K562 (cell line): ENCODE data around the gene SETMAR. TPM values are rescaled to one million over a fixed set of nuclear protein-coding genes. Genes with fewer than 3 reads are reported as not detected.

ENCODE experiments used
- DNMT1 ChIP-seq: fragments of 450-650 bp; IDR thresholded peaks from 2 replicates; pipeline ENCODE4 v1.6.1; 2016; ENCODE audit warnings: antibody characterized with exemption, mild to moderate bottlenecking
- GTF3C2 ChIP-seq: IDR thresholded peaks from 3 replicates; pipeline ENCODE4 v1.6.1; 2011; ENCODE audit warnings: borderline replicate concordance, mild to moderate bottlenecking, moderate library complexity; ENCODE audit not compliant: insufficient read length; ENCODE audit errors: extremely low read depth
- HNRNPUL1 ChIP-seq: fragments of 200-400 bp; formaldehyde crosslinking; IDR thresholded peaks from 2 replicates; pipeline ENCODE4 v1.6.1; 2017; ENCODE audit warnings: low read length
- MIER1 ChIP-seq: fragments of 450-650 bp; IDR thresholded peaks from 2 replicates; pipeline ENCODE4 v1.6.1; 2016; ENCODE audit warnings: antibody characterized with exemption, mild to moderate bottlenecking, low read depth
- NCOA1 ChIP-seq: fragments of 450-650 bp; IDR thresholded peaks from 2 replicates; pipeline ENCODE4 v1.6.1; 2016; ENCODE audit warnings: low read depth
- PPARD ChIP-seq: fragments of 250-450 bp; sonication (Bioruptor Pico); IDR thresholded peaks from 2 replicates; pipeline ENCODE4 v1.8.0; 2022; ENCODE audit warnings: inconsistent platforms, mild to moderate bottlenecking, moderate library complexity
- SRSF7 ChIP-seq: fragments of 200-400 bp; formaldehyde crosslinking; optimal IDR thresholded peaks from 2 replicates; pipeline ENCODE3; 2017; ENCODE audit warnings: mild to moderate bottlenecking, low read depth, low read length
- ZMIZ1 ChIP-seq, 2 experiments: fragments of 150-350 bp in 1 of 2; IDR thresholded peaks; 2 replicates each; pipeline ENCODE4 v1.6.1; 2012 to 2016; ENCODE audit warnings: low read depth in 2 of 2, low read length in 2 of 2, mild to moderate bottlenecking in 1 of 2, moderate library complexity in 1 of 2
- ZNF174 ChIP-seq: fragments of 250-450 bp; sonication (Bioruptor Pico); IDR thresholded peaks from 2 replicates; pipeline ENCODE4 v1.4.0; 2020; ENCODE audit warnings: mild to moderate bottlenecking
- ZNF408 ChIP-seq: fragments of 250-450 bp; sonication (Bioruptor Pico); IDR thresholded peaks from 2 replicates; pipeline ENCODE4 v1.4.0; 2020; ENCODE audit warnings: low read depth, mild to moderate bottlenecking, moderate library complexity
- ZNF695 ChIP-seq: fragments of 450-650 bp; formaldehyde crosslinking; IDR thresholded peaks from 2 replicates; pipeline ENCODE4 v1.4.0; 2020; ENCODE audit warnings: mild to moderate bottlenecking, moderate library complexity
- ZNF696 ChIP-seq: fragments of 250-450 bp; sonication (Bioruptor Pico); conservative IDR thresholded peaks from 2 replicates; pipeline ENCODE4 v1.4.0; 2020; ENCODE audit warnings: mild to moderate bottlenecking, moderate library complexity
- ZNF75A ChIP-seq: fragments of 450-650 bp; formaldehyde crosslinking; IDR thresholded peaks from 2 replicates; pipeline ENCODE4 v1.4.0; 2020; ENCODE audit warnings: mild to moderate bottlenecking
- ZSCAN29 ChIP-seq: fragments of 450-650 bp; IDR thresholded peaks from 2 replicates; pipeline ENCODE4 v1.6.1; 2017
- polyA plus RNA-seq, 8 experiments: library from polyadenylated mRNA; depleted of rRNA in 4 of 8; stranded (reverse) in 5 of 8; unstranded in 3 of 8; fragments of >200 nt; fragmentation: Nextera tagmentation in 2 of 8; fragmentation: Illumina TruSeq in 1 of 8; extraction: Ambion mirVana in 2 of 8; extraction: Trizol in 1 of 8; gene quantifications; 2 replicates each; pipeline versions ENCODE4 v1.2.1 to v1.2.3, GENCODE V29; 2011 to 2014; ENCODE audit warnings: inconsistent platforms in 1 of 8, missing spikeins in 1 of 8
- total RNA-seq, 7 experiments: library from RNA; depleted of rRNA in 6 of 7; stranded (reverse); fragments of >200 nt in 6 of 7; fragmentation: Illumina TruSeq in 2 of 7; extraction: Trizol in 2 of 7; gene quantifications; 2 replicates each; pipeline versions ENCODE4 v1.2.1 to v1.2.3, GENCODE V29; 2011 to 2021; ENCODE audit warnings: low replicate concordance in 1 of 7
- TF ChIP-seq, protein P1 (sequence below): fragments of 450-650 bp; formaldehyde crosslinking; IDR thresholded peaks from 2 replicates; pipeline ENCODE4 v1.4.0; 2020; ENCODE audit warnings: mild to moderate bottlenecking, moderate library complexity
- TF ChIP-seq, protein P2 (sequence below): fragments of 450-650 bp; formaldehyde crosslinking; IDR thresholded peaks from 2 replicates; pipeline ENCODE4 v1.4.0; 2022; ENCODE audit warnings: missing genetic modification characterization
- TF ChIP-seq, protein P3 (sequence below): fragments of 450-650 bp; IDR thresholded peaks from one replicate; pipeline ENCODE4 v1.6.1; 2018; ENCODE audit warnings: mild to moderate bottlenecking, moderate library complexity; ENCODE audit not compliant: partially characterized antibody

SETMAR gene
- total and polyA plus RNA-seq, 9 of the 15 experiments (the other 6 are each of a cell fraction or from before 2014, with no cell fraction given) = 5.5 to 25.1 (median 18.2) TPM

DNA sequence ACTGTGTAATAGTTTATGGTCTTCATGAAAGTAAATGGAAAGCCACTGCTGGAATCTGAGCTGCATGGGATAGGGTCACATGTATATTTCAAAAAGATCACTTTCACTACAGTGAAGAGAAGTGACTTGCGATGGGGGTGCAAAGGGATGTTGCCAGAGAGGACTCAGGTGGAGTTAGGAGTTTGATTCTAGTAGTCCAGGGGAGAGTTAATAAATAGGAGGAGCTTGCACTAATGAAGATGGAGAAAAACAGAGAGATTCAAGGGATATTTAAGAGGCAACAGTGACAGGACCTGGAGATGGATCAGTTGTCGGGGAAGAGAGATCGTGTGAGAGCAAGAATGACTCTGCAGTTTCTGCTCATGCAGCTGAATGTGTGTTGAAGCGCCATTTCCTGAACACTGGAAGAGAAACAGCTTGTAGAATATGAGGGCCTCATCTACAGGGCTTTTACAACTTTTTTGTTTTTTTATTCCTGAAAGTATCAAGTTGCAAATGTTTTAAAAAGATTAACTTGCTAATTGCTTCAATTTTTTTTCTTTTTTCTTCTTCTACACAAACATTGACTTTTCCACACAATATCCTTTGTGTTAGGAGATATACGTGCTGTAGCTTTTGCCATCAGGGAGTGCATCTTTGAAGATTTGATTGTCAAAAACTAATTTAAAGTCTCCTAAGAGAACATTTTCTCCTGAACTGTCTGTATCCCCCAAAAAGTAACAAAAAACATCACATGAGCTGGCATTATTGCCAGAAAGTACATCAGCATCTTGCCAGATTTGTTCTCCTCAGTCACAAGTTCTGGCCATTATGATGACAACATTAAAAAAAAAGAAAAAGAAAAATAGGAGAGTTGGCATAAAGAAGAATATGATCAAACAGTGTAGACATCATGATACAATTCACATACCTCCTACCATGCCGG is 37.5 kb downstream of the SETMAR start (continued):
- TF ChIP-seq ZMIZ1 (IDR thresholded peaks at IDR 0.05; ENCODE audit: low read depth in 2 of 2, low read length in 2 of 2) = no peak
- TF ChIP-seq ZSCAN29 = no peak
- no peak for TF ChIP-seq SRSF7
- TF ChIP-seq GTF3C2 = no peak
- no peak for TF ChIP-seq MIER1
- no peak for TF ChIP-seq ZNF696 (CRISPR knock-in tag)
- TF ChIP-seq ZNF695 (CRISPR knock-in tag) = no peak
- no peak for TF ChIP-seq PPARD
- TF ChIP-seq, protein P1, sequence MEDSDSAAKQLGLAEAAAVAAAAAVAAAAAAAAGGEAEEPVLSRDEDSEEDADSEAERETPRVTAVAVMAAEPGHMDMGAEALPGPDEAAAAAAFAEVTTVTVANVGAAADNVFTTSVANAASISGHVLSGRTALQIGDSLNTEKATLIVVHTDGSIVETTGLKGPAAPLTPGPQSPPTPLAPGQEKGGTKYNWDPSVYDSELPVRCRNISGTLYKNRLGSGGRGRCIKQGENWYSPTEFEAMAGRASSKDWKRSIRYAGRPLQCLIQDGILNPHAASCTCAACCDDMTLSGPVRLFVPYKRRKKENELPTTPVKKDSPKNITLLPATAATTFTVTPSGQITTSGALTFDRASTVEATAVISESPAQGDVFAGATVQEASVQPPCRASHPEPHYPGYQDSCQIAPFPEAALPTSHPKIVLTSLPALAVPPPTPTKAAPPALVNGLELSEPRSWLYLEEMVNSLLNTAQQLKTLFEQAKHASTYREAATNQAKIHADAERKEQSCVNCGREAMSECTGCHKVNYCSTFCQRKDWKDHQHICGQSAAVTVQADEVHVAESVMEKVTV (CRISPR knock-in tag) = no peak
- TF ChIP-seq ZNF75A (CRISPR knock-in tag) = no peak
- no peak for TF ChIP-seq ZNF174 (CRISPR knock-in tag)
- no peak for TF ChIP-seq HNRNPUL1
- 0 out of 2 replicates have a peak, but pooled peaks have one; percentile 30 for TF ChIP-seq NCOA1
- no peak for TF ChIP-seq DNMT1
- TF ChIP-seq, protein P2, sequence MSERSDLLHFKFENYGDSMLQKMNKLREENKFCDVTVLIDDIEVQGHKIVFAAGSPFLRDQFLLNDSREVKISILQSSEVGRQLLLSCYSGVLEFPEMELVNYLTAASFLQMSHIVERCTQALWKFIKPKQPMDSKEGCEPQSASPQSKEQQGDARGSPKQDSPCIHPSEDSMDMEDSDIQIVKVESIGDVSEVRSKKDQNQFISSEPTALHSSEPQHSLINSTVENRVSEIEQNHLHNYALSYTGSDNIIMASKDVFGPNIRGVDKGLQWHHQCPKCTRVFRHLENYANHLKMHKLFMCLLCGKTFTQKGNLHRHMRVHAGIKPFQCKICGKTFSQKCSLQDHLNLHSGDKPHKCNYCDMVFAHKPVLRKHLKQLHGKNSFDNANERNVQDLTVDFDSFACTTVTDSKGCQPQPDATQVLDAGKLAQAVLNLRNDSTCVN (CRISPR knock-in tag) = no peak
- TF ChIP-seq, protein P3, sequence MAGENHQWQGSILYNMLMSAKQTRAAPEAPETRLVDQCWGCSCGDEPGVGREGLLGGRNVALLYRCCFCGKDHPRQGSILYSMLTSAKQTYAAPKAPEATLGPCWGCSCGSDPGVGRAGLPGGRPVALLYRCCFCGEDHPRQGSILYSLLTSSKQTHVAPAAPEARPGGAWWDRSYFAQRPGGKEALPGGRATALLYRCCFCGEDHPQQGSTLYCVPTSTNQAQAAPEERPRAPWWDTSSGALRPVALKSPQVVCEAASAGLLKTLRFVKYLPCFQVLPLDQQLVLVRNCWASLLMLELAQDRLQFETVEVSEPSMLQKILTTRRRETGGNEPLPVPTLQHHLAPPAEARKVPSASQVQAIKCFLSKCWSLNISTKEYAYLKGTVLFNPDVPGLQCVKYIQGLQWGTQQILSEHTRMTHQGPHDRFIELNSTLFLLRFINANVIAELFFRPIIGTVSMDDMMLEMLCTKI = no peak
- TF ChIP-seq ZNF408 (CRISPR knock-in tag) = no peak
